ENCODE measurements around the gene INPP5D. TPM values are rescaled to one million over a fixed set of nuclear protein-coding genes. Genes with fewer than 3 reads are reported as not detected.

INPP5D gene
- total and polyA plus RNA-seq, 2 of the 13 experiments (the other 11 are each of a cell fraction or from before 2014, with no cell fraction given), result 16.7 to 18.0 TPM

- TF ChIP-seq PRDM10 (CRISPR knock-in tag; IDR thresholded peaks at IDR 0.05; ENCODE audit: low read depth), result 0 out of 2 replicates have a peak, but pooled peaks have one; percentile 29
- TF ChIP-seq PPARG (CRISPR knock-in tag; conservative IDR thresholded peaks at IDR 0.05), result peak; percentile 82
- peak; percentile 87 for TF ChIP-seq ZBED4 (CRISPR knock-in tag; IDR thresholded peaks at IDR 0.05; ENCODE audit: borderline replicate concordance)
- peak in 1 of 2 experiments; percentile 81 for TF ChIP-seq HMGXB4 (CRISPR knock-in tag; IDR thresholded peaks at IDR 0.05; ENCODE audit: borderline replicate concordance in 1 of 2, low read depth in 1 of 2)
- no peak for TF ChIP-seq IRF1 (CRISPR knock-in tag; IDR thresholded peaks at IDR 0.05; ENCODE audit: low read depth)
- TF ChIP-seq NCOA5 (CRISPR knock-in tag; IDR thresholded peaks at IDR 0.05), result no peak
- TF ChIP-seq TEAD2 (CRISPR knock-in tag; IDR thresholded peaks at IDR 0.05), result no peak
- peak; percentile 94 for TF ChIP-seq HDAC1 (CRISPR knock-in tag; IDR thresholded peaks at IDR 0.05)
- peak; percentile 88 for TF ChIP-seq ZMYM4 (CRISPR knock-in tag; IDR thresholded peaks at IDR 0.05)
- no peak for TF ChIP-seq E2F2 (CRISPR knock-in tag; IDR thresholded peaks at IDR 0.05; ENCODE audit: borderline replicate concordance)
- peak; percentile 85; the same call in 1 of the 2 replicates for TF ChIP-seq ZNF543 (CRISPR knock-in tag; IDR thresholded peaks at IDR 0.05)
- TF ChIP-seq HNRNPL (IDR thresholded peaks at IDR 0.05; ENCODE audit: low read depth, low read length), result peak; percentile 99
Measured at GRCh38 chr2:233013027-233013461, 47.1 kb upstream of the INPP5D start, which contains the start of gene NGEF (continued).
